GM12864 (cell line): ENCODE data around the gene RALBP1.

ENCODE experiments used
- DNase-seq: peaks from one replicate; pipeline ENCODE4 v3.0.0-alpha.2; 2011; ENCODE audit warnings: low read depth
- H3K4me3 ChIP-seq: 2 replicates; pipeline ENCODE4 v1.5.1; 2011; ENCODE audit warnings: mild to moderate bottlenecking, low read depth, low read length, control low read depth
- CTCF ChIP-seq: IDR thresholded peaks from 2 replicates; pipeline ENCODE4 v1.5.1; 2011; ENCODE audit warnings: low read depth, mild to moderate bottlenecking, moderate library complexity, low read length, control low read depth, inconsistent platforms; ENCODE audit errors: missing control alignments

RALBP1 gene

DNA sequence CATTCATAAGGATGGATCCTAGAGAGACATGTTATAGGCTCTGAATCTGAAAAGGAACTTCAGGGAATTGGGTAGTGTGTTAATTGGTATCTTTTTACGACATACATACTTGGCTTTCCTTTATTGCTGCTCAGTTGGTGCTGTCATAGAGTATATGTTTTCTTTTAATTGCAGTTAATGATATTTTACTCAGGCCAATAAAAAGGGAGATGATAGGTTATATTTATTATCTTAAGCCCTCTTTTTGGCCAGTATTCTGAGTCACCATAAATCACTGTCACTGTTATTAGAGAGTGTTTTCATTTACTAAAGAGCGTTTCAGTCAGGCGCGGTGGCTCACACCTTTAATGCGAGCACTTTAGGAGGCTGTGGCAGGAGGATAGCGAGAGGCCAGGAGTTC, 47.6 kb downstream of the RALBP1 start:
- TF ChIP-seq CTCF: no peak
- H3K4me3 ChIP-seq: no peak overlapping the region
- DNase-seq: no peak

DNA sequence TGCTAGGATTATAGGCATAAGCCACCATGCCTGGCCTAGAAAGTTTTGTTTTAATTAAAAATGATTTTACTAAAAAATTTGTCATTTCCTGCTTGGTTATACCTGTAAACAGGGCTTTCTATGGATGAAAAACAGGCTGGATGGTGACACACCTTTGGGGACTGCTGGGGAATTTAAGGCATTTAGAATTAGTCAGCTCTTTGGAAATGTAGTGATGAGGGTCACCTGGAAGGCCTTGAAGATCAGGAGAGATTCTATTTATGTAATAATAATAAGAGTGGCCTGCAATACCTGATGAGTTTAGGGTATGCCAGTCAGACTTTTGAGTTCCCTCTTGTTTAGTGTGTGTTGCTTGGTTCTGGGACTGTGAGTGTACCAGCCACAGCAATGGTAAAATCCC, 51.1 kb downstream of the RALBP1 start:
- H3K4me3 ChIP-seq: no peak overlapping the region
- TF ChIP-seq CTCF: no peak
- no peak for DNase-seq

DNA sequence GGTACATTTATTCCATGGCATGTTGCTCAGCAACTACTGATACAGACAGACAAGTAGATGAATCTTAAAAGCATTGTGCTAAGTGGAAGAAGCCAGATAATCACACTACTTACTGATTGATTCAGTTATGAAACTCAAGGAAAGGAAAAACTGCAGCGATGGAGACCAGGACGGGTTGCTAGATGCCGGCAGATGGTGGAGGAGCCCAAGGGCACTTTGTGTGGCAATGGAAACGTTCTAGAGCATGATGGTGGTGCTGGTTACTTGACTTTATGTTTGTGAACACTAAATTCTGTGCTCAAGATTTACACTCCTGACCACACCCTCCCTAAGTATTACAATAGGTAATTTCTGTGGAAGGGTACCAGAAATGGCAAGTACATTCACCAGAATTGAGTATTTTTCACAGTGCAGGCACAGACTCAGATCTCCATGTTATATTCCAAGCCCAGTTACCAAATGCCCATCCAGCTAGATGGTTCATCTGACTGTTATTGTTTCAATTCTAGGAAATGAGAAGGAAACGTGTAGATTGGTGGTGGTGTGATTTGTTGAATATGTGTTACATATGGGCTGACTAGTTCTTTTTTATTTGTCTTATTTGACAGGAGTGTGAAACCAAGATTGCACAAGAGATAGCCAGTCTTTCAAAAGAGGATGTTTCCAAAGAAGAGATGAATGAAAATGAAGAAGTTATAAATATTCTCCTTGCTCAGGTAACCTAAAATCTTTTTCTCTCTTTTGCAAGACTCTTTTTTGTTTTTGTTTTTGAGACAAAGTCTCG, 55.1 kb downstream of the RALBP1 start:
- TF ChIP-seq CTCF: no peak
- DNase-seq: no peak

GRCh38 chr18:9531791-9532410, 56.6 kb downstream of the RALBP1 start:
- no peak for DNase-seq
- TF ChIP-seq CTCF: no peak
- no peak overlapping the region for H3K4me3 ChIP-seq

More for the DNA sequence above, 55.1 kb downstream of the RALBP1 start:
- H3K4me3 ChIP-seq: no peak overlapping the region

GRCh38 chr18:9534844-9535243, 59.5 kb downstream of the RALBP1 start:
- no peak overlapping the region for H3K4me3 ChIP-seq
- no peak for DNase-seq
- no peak for TF ChIP-seq CTCF

GRCh38 chr18:9535430-9535991, 60.2 kb downstream of the RALBP1 start:
- DNase-seq: no peak
- no peak for TF ChIP-seq CTCF
- no peak overlapping the region for H3K4me3 ChIP-seq
